ENCODE data around the gene TBX6.

Gene TBX6

GRCh38 chr16:30096862-30097563, 5.3 kb upstream of the TBX6 start:
- Mint-ChIP-seq H3K36me3 (ENCODE audit: low read depth) (peaks cover 33% of the 10 kb centered on the region), H3K9me3 (peaks cover 22% of the 10 kb centered on the region), H3K27me3 (ENCODE audit: low read depth) (no peaks in the 10 kb centered on the region), H3K4me3 (peak overlapping the region; percentile 61), H3K27ac (peak overlapping the region; percentile 86), H3K4me1 (ENCODE audit: low read depth) (peaks cover 24% of the 10 kb centered on the region)
- DNase-seq (ENCODE audit: low spot score) = no peak

GRCh38 chr16:30096105-30096861, 4.6 kb upstream of the TBX6 start, which contains the start of gene YPEL3:
Gene YPEL3, minus strand, starts transcription at chr16:30096213. Its CDS starts 731 bp downstream, at chr16:30095482.
- peaks cover 27% of the 10 kb centered on the region for H3K4me1 Mint-ChIP-seq (ENCODE audit: low read depth)
- peak within 1 kb of the TSS; percentile 88 for H3K27ac Mint-ChIP-seq
- peaks cover 33% of the 10 kb centered on the region for H3K36me3 Mint-ChIP-seq (ENCODE audit: low read depth)
- H3K9me3 Mint-ChIP-seq = peaks cover 22% of the 10 kb centered on the region
- peak within 1 kb of the TSS; percentile 89 for H3K4me3 Mint-ChIP-seq
- H3K27me3 Mint-ChIP-seq (ENCODE audit: low read depth) = no peaks in the 10 kb centered on the region
- peak; percentile 91 for DNase-seq (ENCODE audit: low spot score)

GRCh38 chr16:30095166-30096078, 3.7 kb upstream of the TBX6 start:
- H3K9me3 Mint-ChIP-seq = peaks cover 22% of the 10 kb centered on the region
- peak overlapping the region; percentile 88 for H3K27ac Mint-ChIP-seq
- H3K36me3 Mint-ChIP-seq (ENCODE audit: low read depth) = peaks cover 33% of the 10 kb centered on the region
- peak overlapping the region; percentile 89 for H3K4me3 Mint-ChIP-seq
- DNase-seq (ENCODE audit: low spot score) = no peak
- H3K27me3 Mint-ChIP-seq (ENCODE audit: low read depth) = no peaks in the 10 kb centered on the region
- H3K4me1 Mint-ChIP-seq (ENCODE audit: low read depth) = peaks cover 29% of the 10 kb centered on the region

GRCh38 chr16:30094541-30095165, 2.9 kb upstream of the TBX6 start:
- Mint-ChIP-seq H3K9me3 (peaks cover 22% of the 10 kb centered on the region), H3K27ac (peak overlapping the region; percentile 88), H3K36me3 (ENCODE audit: low read depth) (peaks cover 33% of the 10 kb centered on the region), H3K4me1 (ENCODE audit: low read depth) (peaks cover 37% of the 10 kb centered on the region), H3K4me3 (peak overlapping the region; percentile 89), H3K27me3 (ENCODE audit: low read depth) (no peaks in the 10 kb centered on the region)
- DNase-seq (ENCODE audit: low spot score) = no peak

GRCh38 chr16:30092373-30093010, 768 bp upstream of the TBX6 start:
- Mint-ChIP-seq H3K9me3 (peaks cover 8% of the 10 kb centered on the region), H3K36me3 (ENCODE audit: low read depth) (peaks cover 27% of the 10 kb centered on the region), H3K27ac (peak overlapping the region; percentile 97), H3K27me3 (ENCODE audit: low read depth) (no peaks in the 10 kb centered on the region), H3K4me3 (peak overlapping the region; percentile 86), H3K4me1 (ENCODE audit: low read depth) (peaks cover 42% of the 10 kb centered on the region)
- peak; percentile 84 for DNase-seq (ENCODE audit: low spot score)

GRCh38 chr16:30090610-30091331, 953 bp downstream of the TBX6 start:
- Mint-ChIP-seq H3K27ac (peak overlapping the region; percentile 66), H3K4me1 (ENCODE audit: low read depth) (peaks cover 40% of the 10 kb centered on the region), H3K27me3 (ENCODE audit: low read depth) (no peaks in the 10 kb centered on the region), H3K9me3 (no peaks in the 10 kb centered on the region), H3K36me3 (ENCODE audit: low read depth) (peaks cover 25% of the 10 kb centered on the region), H3K4me3 (peak overlapping the region; percentile 47)
- no peak for DNase-seq (ENCODE audit: low spot score)

GRCh38 chr16:30088832-30089624, 2.7 kb downstream of the TBX6 start:
- Mint-ChIP-seq H3K27me3 (ENCODE audit: low read depth) (no peaks in the 10 kb centered on the region), H3K27ac (peak overlapping the region; percentile 66), H3K4me3 (no peak overlapping the region), H3K36me3 (ENCODE audit: low read depth) (peaks cover 22% of the 10 kb centered on the region), H3K9me3 (no peaks in the 10 kb centered on the region), H3K4me1 (ENCODE audit: low read depth) (peaks cover 28% of the 10 kb centered on the region)
- DNase-seq (ENCODE audit: low spot score) = no peak

GRCh38 chr16:30088237-30088831, 3.4 kb downstream of the TBX6 start:
- DNase-seq (ENCODE audit: low spot score) = no peak
- H3K4me1 Mint-ChIP-seq (ENCODE audit: low read depth) = peaks cover 27% of the 10 kb centered on the region
- no peaks in the 10 kb centered on the region for H3K9me3 Mint-ChIP-seq
- no peaks in the 10 kb centered on the region for H3K27me3 Mint-ChIP-seq (ENCODE audit: low read depth)
- H3K36me3 Mint-ChIP-seq (ENCODE audit: low read depth) = peaks cover 21% of the 10 kb centered on the region
- H3K27ac Mint-ChIP-seq = peak overlapping the region; percentile 50
- no peak overlapping the region for H3K4me3 Mint-ChIP-seq

GRCh38 chr16:30087181-30087898, 4.4 kb downstream of the TBX6 start:
- peaks cover 23% of the 10 kb centered on the region for H3K36me3 Mint-ChIP-seq (ENCODE audit: low read depth)
- H3K4me1 Mint-ChIP-seq (ENCODE audit: low read depth) = peaks cover 21% of the 10 kb centered on the region
- DNase-seq (ENCODE audit: low spot score) = no peak
- no peak overlapping the region for H3K4me3 Mint-ChIP-seq
- no peaks in the 10 kb centered on the region for H3K9me3 Mint-ChIP-seq
- H3K27me3 Mint-ChIP-seq (ENCODE audit: low read depth) = no peaks in the 10 kb centered on the region
- H3K27ac Mint-ChIP-seq = peak overlapping the region; percentile 36

- Mint-ChIP-seq H3K36me3 (ENCODE audit: low read depth) (peaks cover 29% of the 10 kb centered on the region), H3K27me3 (ENCODE audit: low read depth) (no peaks in the 10 kb centered on the region), H3K4me3 (no peak overlapping the region), H3K9me3 (no peaks in the 10 kb centered on the region), H3K27ac (no peak overlapping the region), H3K4me1 (ENCODE audit: low read depth) (peaks cover 15% of the 10 kb centered on the region)
- DNase-seq (ENCODE audit: low spot score) = no peak
These were observed 5.2 kb downstream of the TBX6 start for GRCh38 chr16:30086291-30087140.

GRCh38 chr16:30085820-30086219, 5.9 kb downstream of the TBX6 start:
- H3K9me3 Mint-ChIP-seq = no peaks in the 10 kb centered on the region
- H3K27ac Mint-ChIP-seq = no peak overlapping the region
- no peak for DNase-seq (ENCODE audit: low spot score)
- peaks cover 15% of the 10 kb centered on the region for H3K4me1 Mint-ChIP-seq (ENCODE audit: low read depth)
- H3K27me3 Mint-ChIP-seq (ENCODE audit: low read depth) = no peaks in the 10 kb centered on the region
- H3K36me3 Mint-ChIP-seq (ENCODE audit: low read depth) = peaks cover 34% of the 10 kb centered on the region
- no peak overlapping the region for H3K4me3 Mint-ChIP-seq

Data from T-helper 2 cell treated with Interferon-gamma antibody and Interleukin-4, amounts not matched to agents 5 μg/mL and 100 μg/mL, for 36 hours (primary cell).